Measurements from ENCODE around the gene UNC50.

DNA sequence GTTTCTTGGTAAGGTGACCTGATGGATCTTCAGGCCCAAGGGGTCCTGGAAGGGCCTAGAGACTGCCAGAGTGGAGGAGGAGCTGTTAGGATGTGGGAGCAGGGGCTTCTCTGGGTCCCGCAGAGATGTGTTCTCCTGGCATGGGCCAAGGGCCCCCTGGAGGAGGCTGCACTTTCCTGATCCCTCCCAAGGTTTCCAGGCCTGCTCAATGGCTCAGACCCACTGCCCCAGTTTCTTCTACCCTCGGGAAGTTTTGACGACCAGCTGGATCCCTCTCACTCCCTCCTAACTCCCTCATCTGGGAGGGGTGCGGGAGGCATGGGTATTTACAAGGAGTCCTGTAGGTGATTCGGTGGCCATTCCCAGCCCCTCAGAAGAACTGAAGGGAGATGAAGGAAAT lies 36.2 kb upstream of the UNC50 start:
- TF ChIP-seq, protein P1, sequence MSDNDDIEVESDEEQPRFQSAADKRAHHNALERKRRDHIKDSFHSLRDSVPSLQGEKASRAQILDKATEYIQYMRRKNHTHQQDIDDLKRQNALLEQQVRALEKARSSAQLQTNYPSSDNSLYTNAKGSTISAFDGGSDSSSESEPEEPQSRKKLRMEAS (IDR thresholded peaks at IDR 0.05): no peak
- no peak for TF ChIP-seq EGR1 (IDR thresholded peaks at IDR 0.05; ENCODE audit: low read depth in 2 of 2)
- TF ChIP-seq, protein P2, sequence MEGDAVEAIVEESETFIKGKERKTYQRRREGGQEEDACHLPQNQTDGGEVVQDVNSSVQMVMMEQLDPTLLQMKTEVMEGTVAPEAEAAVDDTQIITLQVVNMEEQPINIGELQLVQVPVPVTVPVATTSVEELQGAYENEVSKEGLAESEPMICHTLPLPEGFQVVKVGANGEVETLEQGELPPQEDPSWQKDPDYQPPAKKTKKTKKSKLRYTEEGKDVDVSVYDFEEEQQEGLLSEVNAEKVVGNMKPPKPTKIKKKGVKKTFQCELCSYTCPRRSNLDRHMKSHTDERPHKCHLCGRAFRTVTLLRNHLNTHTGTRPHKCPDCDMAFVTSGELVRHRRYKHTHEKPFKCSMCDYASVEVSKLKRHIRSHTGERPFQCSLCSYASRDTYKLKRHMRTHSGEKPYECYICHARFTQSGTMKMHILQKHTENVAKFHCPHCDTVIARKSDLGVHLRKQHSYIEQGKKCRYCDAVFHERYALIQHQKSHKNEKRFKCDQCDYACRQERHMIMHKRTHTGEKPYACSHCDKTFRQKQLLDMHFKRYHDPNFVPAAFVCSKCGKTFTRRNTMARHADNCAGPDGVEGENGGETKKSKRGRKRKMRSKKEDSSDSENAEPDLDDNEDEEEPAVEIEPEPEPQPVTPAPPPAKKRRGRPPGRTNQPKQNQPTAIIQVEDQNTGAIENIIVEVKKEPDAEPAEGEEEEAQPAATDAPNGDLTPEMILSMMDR (IDR thresholded peaks at IDR 0.05; ENCODE audit: low read depth, low read length, missing input control): no peak
